ENCODE results near the gene CCDC177.

DNA sequence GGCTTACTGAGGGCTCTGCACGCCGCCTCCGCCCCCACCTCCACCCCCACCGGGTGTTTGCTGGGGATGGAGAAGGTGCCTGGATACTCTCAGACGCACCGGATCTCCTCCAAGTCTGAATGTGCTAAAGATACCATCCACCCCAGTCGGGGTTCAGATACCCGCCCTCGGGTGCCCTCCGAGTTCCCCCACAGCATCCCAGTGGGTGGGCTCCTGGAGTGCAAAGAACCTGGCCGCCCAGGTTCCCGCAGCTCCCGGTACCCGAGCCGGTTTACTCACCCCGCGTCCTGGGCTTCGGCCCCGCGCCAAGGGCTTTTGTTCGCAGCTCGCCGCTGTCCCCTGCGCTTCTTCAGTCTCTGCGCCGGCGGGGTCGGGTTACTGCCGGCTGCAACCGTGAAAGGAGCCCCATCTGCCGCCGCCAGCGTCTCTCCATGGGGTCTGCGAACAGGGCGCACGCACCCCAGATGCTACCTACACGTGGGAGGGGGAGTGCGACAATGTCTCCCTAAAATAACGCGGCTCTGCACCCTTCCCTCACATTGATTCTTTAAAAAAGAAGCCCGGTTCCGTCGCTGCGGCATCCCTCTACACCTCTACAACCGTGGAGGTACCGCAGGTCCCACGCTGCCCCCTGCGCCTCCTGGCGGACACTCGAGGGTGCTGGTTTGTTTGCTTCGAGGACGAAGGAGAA, at the start of gene CCDC177:
- TF ChIP-seq, protein P1, sequence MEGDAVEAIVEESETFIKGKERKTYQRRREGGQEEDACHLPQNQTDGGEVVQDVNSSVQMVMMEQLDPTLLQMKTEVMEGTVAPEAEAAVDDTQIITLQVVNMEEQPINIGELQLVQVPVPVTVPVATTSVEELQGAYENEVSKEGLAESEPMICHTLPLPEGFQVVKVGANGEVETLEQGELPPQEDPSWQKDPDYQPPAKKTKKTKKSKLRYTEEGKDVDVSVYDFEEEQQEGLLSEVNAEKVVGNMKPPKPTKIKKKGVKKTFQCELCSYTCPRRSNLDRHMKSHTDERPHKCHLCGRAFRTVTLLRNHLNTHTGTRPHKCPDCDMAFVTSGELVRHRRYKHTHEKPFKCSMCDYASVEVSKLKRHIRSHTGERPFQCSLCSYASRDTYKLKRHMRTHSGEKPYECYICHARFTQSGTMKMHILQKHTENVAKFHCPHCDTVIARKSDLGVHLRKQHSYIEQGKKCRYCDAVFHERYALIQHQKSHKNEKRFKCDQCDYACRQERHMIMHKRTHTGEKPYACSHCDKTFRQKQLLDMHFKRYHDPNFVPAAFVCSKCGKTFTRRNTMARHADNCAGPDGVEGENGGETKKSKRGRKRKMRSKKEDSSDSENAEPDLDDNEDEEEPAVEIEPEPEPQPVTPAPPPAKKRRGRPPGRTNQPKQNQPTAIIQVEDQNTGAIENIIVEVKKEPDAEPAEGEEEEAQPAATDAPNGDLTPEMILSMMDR (IDR thresholded peaks at IDR 0.05) = peak; percentile 80
- no peak for TF ChIP-seq CREB1 (CRISPR knock-in tag; IDR thresholded peaks at IDR 0.05)
